ENCODE results near the gene FXYD7. TPM values are rescaled to one million over a fixed set of nuclear protein-coding genes. Genes with fewer than 3 reads are reported as not detected.

Gene FXYD7
- total and polyA plus RNA-seq, 2 of the 13 experiments (the other 11 are each of a cell fraction or from before 2014, with no cell fraction given) = 0.55 TPM; not detected in 1

DNA sequence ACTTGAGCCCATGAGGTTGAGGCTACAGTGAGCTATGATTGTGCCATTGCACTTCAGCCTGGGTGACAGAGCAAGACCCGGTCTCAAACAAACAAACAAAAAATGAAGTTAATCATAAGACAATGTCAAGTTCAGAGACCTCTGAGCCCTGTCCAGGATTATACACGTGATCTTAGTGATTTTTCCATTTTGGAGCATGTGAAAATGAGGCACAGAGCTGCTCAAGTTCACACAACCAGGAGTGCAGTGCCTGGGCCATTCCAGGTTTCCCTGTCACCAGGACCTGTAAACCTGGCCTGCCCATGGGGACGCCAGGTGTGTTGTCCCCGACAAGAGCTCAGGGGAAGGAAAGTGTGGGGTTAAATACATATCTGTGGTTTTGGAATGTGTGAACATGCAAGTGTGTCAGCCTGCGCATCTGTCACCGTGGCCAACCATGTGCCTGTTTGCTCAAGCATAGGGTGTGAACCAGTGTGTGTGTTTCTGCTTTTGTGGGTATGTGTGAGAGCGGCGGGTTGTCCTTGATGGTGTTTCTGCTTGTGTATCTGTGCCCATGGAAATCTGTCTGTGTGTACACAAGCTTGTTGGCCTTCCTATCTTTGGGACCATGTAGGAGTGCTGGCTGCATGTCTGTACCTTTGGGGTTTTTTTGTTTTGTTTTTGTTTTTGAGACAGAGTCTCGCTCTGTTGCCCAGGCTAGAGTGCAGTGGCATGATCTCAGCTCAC lies 5.9 kb upstream of the FXYD7 start (continued):
- TF ChIP-seq, protein P1, sequence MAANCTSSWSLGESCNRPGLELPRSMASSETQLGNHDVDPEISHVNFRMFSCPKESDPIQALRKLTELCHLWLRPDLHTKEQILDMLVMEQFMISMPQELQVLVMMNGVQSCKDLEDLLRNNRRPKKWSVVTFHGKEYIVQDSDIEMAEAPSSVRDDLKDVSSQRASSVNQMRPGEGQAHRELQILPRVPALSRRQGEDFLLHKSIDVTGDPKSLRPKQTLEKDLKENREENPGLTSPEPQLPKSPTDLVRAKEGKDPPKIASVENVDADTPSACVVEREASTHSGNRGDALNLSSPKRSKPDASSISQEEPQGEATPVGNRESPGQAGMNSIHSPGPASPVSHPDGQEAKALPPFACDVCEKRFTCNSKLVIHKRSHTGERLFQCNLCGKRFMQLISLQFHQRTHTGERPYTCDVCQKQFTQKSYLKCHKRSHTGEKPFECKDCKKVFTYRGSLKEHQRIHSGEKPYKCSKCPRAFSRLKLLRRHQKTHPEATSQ (CRISPR knock-in tag; IDR thresholded peaks at IDR 0.05; ENCODE audit: borderline replicate concordance) = no peak
- TF ChIP-seq ZNF572 (CRISPR knock-in tag; IDR thresholded peaks at IDR 0.05) = no peak
- TF ChIP-seq MYC (CRISPR knock-in tag; IDR thresholded peaks at IDR 0.05; ENCODE audit: borderline replicate concordance) = peak; percentile 34; the same call in 1 of the 2 replicates
- no peak for TF ChIP-seq WIZ (CRISPR knock-in tag; IDR thresholded peaks at IDR 0.05)
- TF ChIP-seq ZNF652 (CRISPR knock-in tag; IDR thresholded peaks at IDR 0.05; ENCODE audit: borderline replicate concordance, low read depth) = peak; percentile 88
- no peak for TF ChIP-seq TAF15 (IDR thresholded peaks at IDR 0.05; ENCODE audit: low read depth, low read length, poor library complexity, severe bottlenecking)
- TF ChIP-seq, protein P2, sequence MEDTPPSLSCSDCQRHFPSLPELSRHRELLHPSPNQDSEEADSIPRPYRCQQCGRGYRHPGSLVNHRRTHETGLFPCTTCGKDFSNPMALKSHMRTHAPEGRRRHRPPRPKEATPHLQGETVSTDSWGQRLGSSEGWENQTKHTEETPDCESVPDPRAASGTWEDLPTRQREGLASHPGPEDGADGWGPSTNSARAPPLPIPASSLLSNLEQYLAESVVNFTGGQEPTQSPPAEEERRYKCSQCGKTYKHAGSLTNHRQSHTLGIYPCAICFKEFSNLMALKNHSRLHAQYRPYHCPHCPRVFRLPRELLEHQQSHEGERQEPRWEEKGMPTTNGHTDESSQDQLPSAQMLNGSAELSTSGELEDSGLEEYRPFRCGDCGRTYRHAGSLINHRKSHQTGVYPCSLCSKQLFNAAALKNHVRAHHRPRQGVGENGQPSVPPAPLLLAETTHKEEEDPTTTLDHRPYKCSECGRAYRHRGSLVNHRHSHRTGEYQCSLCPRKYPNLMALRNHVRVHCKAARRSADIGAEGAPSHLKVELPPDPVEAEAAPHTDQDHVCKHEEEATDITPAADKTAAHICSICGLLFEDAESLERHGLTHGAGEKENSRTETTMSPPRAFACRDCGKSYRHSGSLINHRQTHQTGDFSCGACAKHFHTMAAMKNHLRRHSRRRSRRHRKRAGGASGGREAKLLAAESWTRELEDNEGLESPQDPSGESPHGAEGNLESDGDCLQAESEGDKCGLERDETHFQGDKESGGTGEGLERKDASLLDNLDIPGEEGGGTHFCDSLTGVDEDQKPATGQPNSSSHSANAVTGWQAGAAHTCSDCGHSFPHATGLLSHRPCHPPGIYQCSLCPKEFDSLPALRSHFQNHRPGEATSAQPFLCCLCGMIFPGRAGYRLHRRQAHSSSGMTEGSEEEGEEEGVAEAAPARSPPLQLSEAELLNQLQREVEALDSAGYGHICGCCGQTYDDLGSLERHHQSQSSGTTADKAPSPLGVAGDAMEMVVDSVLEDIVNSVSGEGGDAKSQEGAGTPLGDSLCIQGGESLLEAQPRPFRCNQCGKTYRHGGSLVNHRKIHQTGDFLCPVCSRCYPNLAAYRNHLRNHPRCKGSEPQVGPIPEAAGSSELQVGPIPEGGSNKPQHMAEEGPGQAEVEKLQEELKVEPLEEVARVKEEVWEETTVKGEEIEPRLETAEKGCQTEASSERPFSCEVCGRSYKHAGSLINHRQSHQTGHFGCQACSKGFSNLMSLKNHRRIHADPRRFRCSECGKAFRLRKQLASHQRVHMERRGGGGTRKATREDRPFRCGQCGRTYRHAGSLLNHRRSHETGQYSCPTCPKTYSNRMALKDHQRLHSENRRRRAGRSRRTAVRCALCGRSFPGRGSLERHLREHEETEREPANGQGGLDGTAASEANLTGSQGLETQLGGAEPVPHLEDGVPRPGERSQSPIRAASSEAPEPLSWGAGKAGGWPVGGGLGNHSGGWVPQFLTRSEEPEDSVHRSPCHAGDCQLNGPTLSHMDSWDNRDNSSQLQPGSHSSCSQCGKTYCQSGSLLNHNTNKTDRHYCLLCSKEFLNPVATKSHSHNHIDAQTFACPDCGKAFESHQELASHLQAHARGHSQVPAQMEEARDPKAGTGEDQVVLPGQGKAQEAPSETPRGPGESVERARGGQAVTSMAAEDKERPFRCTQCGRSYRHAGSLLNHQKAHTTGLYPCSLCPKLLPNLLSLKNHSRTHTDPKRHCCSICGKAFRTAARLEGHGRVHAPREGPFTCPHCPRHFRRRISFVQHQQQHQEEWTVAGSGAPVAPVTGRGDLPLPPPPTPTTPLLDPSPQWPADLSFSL (CRISPR knock-in tag; IDR thresholded peaks at IDR 0.05) = peak; percentile 98
- TF ChIP-seq ZBTB1 (CRISPR knock-in tag; IDR thresholded peaks at IDR 0.05; ENCODE audit: borderline replicate concordance) = 0 out of 2 replicates have a peak, but pooled peaks have one; percentile 62
- TF ChIP-seq ZNF44 (CRISPR knock-in tag; IDR thresholded peaks at IDR 0.05) = no peak
- TF ChIP-seq ELF1 (CRISPR knock-in tag; IDR thresholded peaks at IDR 0.05) = no peak
- TF ChIP-seq, protein P3, sequence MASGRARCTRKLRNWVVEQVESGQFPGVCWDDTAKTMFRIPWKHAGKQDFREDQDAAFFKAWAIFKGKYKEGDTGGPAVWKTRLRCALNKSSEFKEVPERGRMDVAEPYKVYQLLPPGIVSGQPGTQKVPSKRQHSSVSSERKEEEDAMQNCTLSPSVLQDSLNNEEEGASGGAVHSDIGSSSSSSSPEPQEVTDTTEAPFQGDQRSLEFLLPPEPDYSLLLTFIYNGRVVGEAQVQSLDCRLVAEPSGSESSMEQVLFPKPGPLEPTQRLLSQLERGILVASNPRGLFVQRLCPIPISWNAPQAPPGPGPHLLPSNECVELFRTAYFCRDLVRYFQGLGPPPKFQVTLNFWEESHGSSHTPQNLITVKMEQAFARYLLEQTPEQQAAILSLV (CRISPR knock-in tag; IDR thresholded peaks at IDR 0.05; ENCODE audit: borderline replicate concordance) = 0 out of 2 replicates have a peak, but pooled peaks have one; percentile 66
- no peak for TF ChIP-seq ZBTB42 (CRISPR knock-in tag; IDR thresholded peaks at IDR 0.05)
- TF ChIP-seq ZNF720 (CRISPR knock-in tag; IDR thresholded peaks at IDR 0.05) = no peak
- TF ChIP-seq CBFB (CRISPR knock-in tag; IDR thresholded peaks at IDR 0.05) = peak; percentile 52; the same call in 1 of the 2 replicates
- TF ChIP-seq, protein P4, sequence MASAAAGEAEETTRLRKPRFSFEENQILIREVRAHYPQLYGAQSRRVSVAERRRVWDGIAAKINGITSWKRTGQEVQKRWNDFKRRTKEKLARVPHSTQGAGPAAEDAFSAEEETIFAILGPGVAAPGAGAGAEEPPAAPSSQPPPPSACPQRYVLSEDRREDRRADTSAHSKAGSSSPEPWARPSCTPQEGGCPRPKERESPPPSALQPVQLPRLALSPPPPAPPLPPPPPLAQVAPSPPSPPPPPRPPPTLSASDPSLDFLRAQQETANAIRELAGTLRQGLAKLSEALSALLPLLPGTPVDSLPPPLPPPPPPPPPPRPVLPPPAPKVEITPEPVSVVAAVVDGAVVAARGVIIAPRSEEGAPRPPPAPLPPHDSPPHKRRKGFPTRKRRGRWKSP (CRISPR knock-in tag; IDR thresholded peaks at IDR 0.05) = 0 out of 2 replicates have a peak, but pooled peaks have one; percentile 26
- peak; percentile 66 for TF ChIP-seq FOXA3 (CRISPR knock-in tag; IDR thresholded peaks at IDR 0.05)
- peak; percentile 84; the same call in 1 of the 2 replicates for TF ChIP-seq MEIS1 (CRISPR knock-in tag; IDR thresholded peaks at IDR 0.05; ENCODE audit: borderline replicate concordance)
- TF ChIP-seq ZNF274 (CRISPR knock-in tag; IDR thresholded peaks at IDR 0.05) = no peak
- no peak for TF ChIP-seq NFE2 (CRISPR knock-in tag; IDR thresholded peaks at IDR 0.05)
- TF ChIP-seq NR3C1 (CRISPR knock-in tag; IDR thresholded peaks at IDR 0.05) = no peak

All from HepG2 (cell line).